GM12878 (cell line): ENCODE results near the gene RBM48. TPM values are rescaled to one million over a fixed set of nuclear protein-coding genes. Genes with fewer than 3 reads are reported as not detected.

Experiments
- ATAC-seq: fragments of 200-7000 bp; cut with Tn5 transposase; 3 replicates; pipeline ENCODE4 v1.9.1; 2020; ENCODE audit warnings: mild to moderate bottlenecking, moderate library complexity
- BruUV-seq: library from RNA; stranded (reverse); fragments of 400-500 nt; replicated peaks from 2 replicates; lab custom pipeline; 2021; lab: Mats Ljungman, UMichigan
- CTCF ChIA-PET: fragments of 300-600 bp; sonication (Branson Sonifier 250); formaldehyde crosslinking; extraction: SDS; loops from one replicate; lab custom pipeline; 2021; ENCODE audit warnings: inconsistent platforms; lab: Yijun Ruan, JAX
- POLR2A ChIA-PET: fragments of 350-600 bp; formaldehyde crosslinking; extraction: SDS; loops from one replicate; lab custom pipeline; 2021; ENCODE audit warnings: inconsistent platforms; lab: Charles Lee
- RAD21 ChIA-PET: fragments of 300-600 bp; sonication (Branson Sonifier 250); formaldehyde crosslinking; loops from one replicate; lab custom pipeline; 2023; ENCODE audit warnings: antibody characterized with exemption; ENCODE audit not compliant: unreplicated experiment; lab: Charles Lee
- SMC1A ChIA-PET: fragments of 300-600 bp; sonication (Branson Sonifier 250); formaldehyde crosslinking; loops from one replicate; lab custom pipeline; 2023; ENCODE audit not compliant: unreplicated experiment, uncharacterized antibody; lab: Charles Lee
- DNase-seq: peaks from one replicate; pipeline ENCODE4 v3.0.0-alpha.2; 2011; ENCODE audit warnings: low read depth, low spot score
- FAIRE-seq: peaks from 3 replicates; lab custom pipeline; 2011; peaks lifted over from hg19 to GRCh38; lab: Jason Lieb, UNC
- H2AFZ ChIP-seq: 2 replicates; pipeline ENCODE4 v1.6.0; 2011; ENCODE audit warnings: low read depth, low read length, control low read depth; ENCODE audit not compliant: control insufficient read depth
- H3K27ac ChIP-seq: 2 replicates; pipeline ENCODE4 v1.5.1; 2011; ENCODE audit warnings: control low read depth; ENCODE audit not compliant: control insufficient read depth, insufficient read depth
- H3K27me3 ChIP-seq, 2 experiments: replicated peaks in 1 of 2; 2 replicates each; pipeline versions ENCODE4 v1.6.0 to v1.6.1; 2011; ENCODE audit warnings: low read length in 1 of 2; ENCODE audit not compliant: control insufficient read depth in 2 of 2, insufficient read depth in 2 of 2
- H3K36me3 ChIP-seq, 2 experiments: 2 replicates each; pipeline ENCODE4 v1.5.1; 2011; ENCODE audit warnings: low read length in 1 of 2; ENCODE audit not compliant: control insufficient read depth in 2 of 2, insufficient read depth in 2 of 2
- H3K4me1 ChIP-seq: 2 replicates; pipeline ENCODE4 v1.6.1; 2011; ENCODE audit warnings: mild to moderate bottlenecking, low read length, moderate library complexity, mixed read lengths; ENCODE audit not compliant: control insufficient read depth, insufficient read depth
- H3K4me2 ChIP-seq: 2 replicates; pipeline ENCODE4 v1.6.0; 2011; ENCODE audit warnings: control low read depth; ENCODE audit not compliant: control insufficient read depth, insufficient read depth
- H3K4me3 ChIP-seq: fragments of 200-600 bp; sonication (generic); 2 replicates; pipeline ENCODE4 v1.5.1; 2016
- H3K79me2 ChIP-seq: 2 replicates; pipeline ENCODE4 v1.6.0; 2011; ENCODE audit warnings: low read length; ENCODE audit not compliant: control insufficient read depth, insufficient read depth
- H3K9ac ChIP-seq: 2 replicates; pipeline ENCODE4 v1.8.0; 2011; ENCODE audit warnings: low read length, control low read depth, mixed read lengths; ENCODE audit not compliant: control insufficient read depth, insufficient read depth
- H3K9me3 ChIP-seq: replicated peaks from 3 replicates; pipeline ENCODE4 v1.5.1; 2011; ENCODE audit warnings: mild to moderate bottlenecking, low read length; ENCODE audit not compliant: control insufficient read depth, insufficient read depth
- H4K20me1 ChIP-seq: 2 replicates; pipeline ENCODE4 v1.6.0; 2011; ENCODE audit not compliant: control insufficient read depth, insufficient read depth
- ATF3 ChIP-seq: IDR thresholded peaks from 2 replicates; pipeline ENCODE4 v1.6.1; 2011; ENCODE audit warnings: low read depth, mild to moderate bottlenecking, low read length, moderate library complexity, borderline replicate concordance; ENCODE audit errors: extremely low read depth
- BCL11A ChIP-seq: IDR thresholded peaks from 2 replicates; pipeline ENCODE4 v1.6.1; 2011; ENCODE audit warnings: low read depth, low read length
- BMI1 ChIP-seq: fragments of 450-650 bp; IDR thresholded peaks from 2 replicates; pipeline ENCODE4 v1.6.1; 2016; ENCODE audit warnings: mild to moderate bottlenecking, moderate library complexity, borderline replicate concordance
- CUX1 ChIP-seq: IDR thresholded peaks from 2 replicates; pipeline ENCODE4 v1.6.1; 2012; ENCODE audit warnings: improper control_type of control experiment, low read depth, low read length; ENCODE audit not compliant: insufficient replicate concordance
- E2F4 ChIP-seq: IDR thresholded peaks from 2 replicates; pipeline ENCODE4 v1.6.1; 2012; ENCODE audit warnings: low read depth, low read length, improper control_type of control experiment
- FOXK2 ChIP-seq: fragments of 450-650 bp; IDR thresholded peaks from 2 replicates; pipeline ENCODE4 v1.6.1; 2017; ENCODE audit warnings: mild to moderate bottlenecking, moderate library complexity
- GABPA ChIP-seq: IDR thresholded peaks from 2 replicates; pipeline ENCODE4 v1.6.1; 2014; ENCODE audit warnings: antibody characterized with exemption, low read depth, mild to moderate bottlenecking, inconsistent platforms
- KAT2A ChIP-seq: conservative IDR thresholded peaks from 2 replicates; pipeline ENCODE4 v1.6.1; 2011; ENCODE audit warnings: low read depth, low read length; ENCODE audit not compliant: control insufficient read depth
- MEF2B ChIP-seq: fragments of 450-650 bp; IDR thresholded peaks from 2 replicates; pipeline ENCODE4 v1.6.1; 2018; ENCODE audit warnings: mild to moderate bottlenecking, moderate library complexity; ENCODE audit not compliant: partially characterized antibody, poor library complexity, severe bottlenecking
- NFYA ChIP-seq: IDR thresholded peaks from 2 replicates; pipeline ENCODE4 v1.6.1; 2011; ENCODE audit warnings: low read depth, mild to moderate bottlenecking, low read length, improper control_type of control experiment, borderline replicate concordance
- POLR2AphosphoS5 ChIP-seq: IDR thresholded peaks from 2 replicates; pipeline ENCODE4 v1.6.1; 2011; ENCODE audit warnings: mild to moderate bottlenecking, low read length, inconsistent platforms
- RAD21 ChIP-seq: IDR thresholded peaks from 2 replicates; pipeline ENCODE4 v1.6.1; 2011; ENCODE audit warnings: mild to moderate bottlenecking, low read depth, low read length, moderate library complexity; ENCODE audit not compliant: insufficient read depth
- SP1 ChIP-seq: IDR thresholded peaks from one replicate; pipeline ENCODE4 v1.6.1; 2011; ENCODE audit warnings: low read depth, low read length
- SUZ12 ChIP-seq: fragments of 200-600 bp; sonication (generic); IDR thresholded peaks from one replicate; pipeline ENCODE4 v1.6.1; 2018; ENCODE audit warnings: antibody characterized with exemption, mild to moderate bottlenecking; ENCODE audit not compliant: unreplicated experiment
- ZSCAN29 ChIP-seq: fragments of 450-650 bp; IDR thresholded peaks from 2 replicates; pipeline ENCODE4 v1.6.1; 2017; ENCODE audit warnings: mild to moderate bottlenecking, moderate library complexity
- WGBS: methylation state at CpG from one replicate; pipeline ENCODE4 v1.1.6; 2016; ENCODE audit warnings: low lambda C conversion rate; ENCODE audit not compliant: insufficient replicate concordance, insufficient coverage; ENCODE audit errors: missing lambda C conversion rate; 5-methylcytosine and 5-hydroxymethylcytosine counted together
- in situ Hi-C: fragments of 300-500 bp; cut with MboI; formaldehyde crosslinking; loops from 9 replicates; pipeline ENCODE4 v1.14.3; 2018; ENCODE audit warnings: mixed read lengths
- intact Hi-C: fragments of 100-400 bp; cut with micrococcal nuclease; formaldehyde crosslinking; loops from one replicate; pipeline ENCODE4 v1.14.2; 2022; ENCODE audit not compliant: unreplicated experiment
- polyA plus RNA-seq, 11 experiments: library from polyadenylated mRNA; depleted of rRNA in 4 of 11; unstranded in 6 of 11; stranded (reverse) in 5 of 11; fragments of >200 nt; fragmentation: Nextera tagmentation in 4 of 11; fragmentation: Illumina TruSeq in 1 of 11; extraction: Ambion mirVana in 4 of 11; extraction: Trizol in 1 of 11; gene quantifications; 1 replicate in 1 of 11; 2 replicates in 10 of 11; pipeline versions ENCODE4 v1.2.1 to v1.2.3, GENCODE V29; 2011 to 2016; ENCODE audit warnings: inconsistent platforms in 2 of 11, missing spikeins in 2 of 11, low read depth in 1 of 11
- total RNA-seq, 4 experiments: library from RNA; depleted of rRNA in 3 of 4; stranded (reverse); fragments of >200 nt in 3 of 4; fragmentation: Illumina TruSeq in 1 of 4; extraction: Trizol in 1 of 4; gene quantifications; 2 replicates each; pipeline versions ENCODE4 v1.2.1 to v1.2.3, GENCODE V29; 2013 to 2021

RBM48 gene
- total and polyA plus RNA-seq, 10 of the 15 experiments (the other 5 are each of a cell fraction or from before 2014, with no cell fraction given) = 8.5 to 14.7 (median 11.6) TPM

- TF ChIP-seq CUX1 (no peak), FOXK2 (no peak), RAD21 (no peak)
Measured at GRCh38 chr7:92513167-92513902, 15.3 kb upstream of the RBM48 start (continued).

- TF ChIP-seq NFYA (no peak), ZSCAN29 (no peak), POLR2AphosphoS5 (no peak), BMI1 (no peak), E2F4 (no peak), SP1 (no peak), KAT2A (no peak), SUZ12 (no peak), BCL11A (no peak), ATF3 (no peak), GABPA (no peak), MEF2B (no peak)
- in situ Hi-C loops = no loop called here
- H4K20me1 ChIP-seq = no peaks in the 10 kb centered on the region
- DNase-seq (no peak), ATAC-seq (no peak), FAIRE-seq (no peak)
- no peak overlapping the region for H3K4me3 ChIP-seq
- ChIA-PET POLR2A (interaction anchor here (0.9 kb wide), 1 partner anchor 11 kb away, joined by 3 read pairs; the partner anchor contains the start of gene RBM48), SMC1A (interaction anchor here (1.1 kb wide), 1 partner anchor 58 kb away, joined by 3 read pairs; no protein-coding TSS in a partner anchor), RAD21 (interaction anchor here (0.7 kb wide), 1 partner anchor 11 kb away, joined by 3 read pairs; the partner anchor contains the start of genes PEX1 and RBM48), CTCF (interaction anchor here (0.6 to 2.2 kb wide), 3 partner anchors 57 to 385 kb away, joined by 3 to 5 read pairs (median 4); no protein-coding TSS in a partner anchor)
- no peaks in the 10 kb centered on the region for H3K27me3 ChIP-seq
- BruUV-seq = TSS peak; percentile 42
- 0 out of 4 replicates have a peak, but pooled peaks cover 0 to 2% of the 10 kb centered on the region in 2 experiments for H3K36me3 ChIP-seq
- no peak overlapping the region for H3K9ac ChIP-seq
- no peaks in the 10 kb centered on the region for H3K79me2 ChIP-seq
- H3K4me2 ChIP-seq = no peak overlapping the region
- WGBS = 64% methylated on average over 3 of the region's 3 CpGs
- H3K9me3 ChIP-seq = no peaks in the 10 kb centered on the region
- H2AFZ ChIP-seq = no peak overlapping the region
- intact Hi-C loops = no loop called here
- no peak overlapping the region for H3K27ac ChIP-seq
- no peaks in the 10 kb centered on the region for H3K4me1 ChIP-seq
Measured at GRCh38 chr7:92517631-92518030, 11.0 kb upstream of the RBM48 start.
